Upper lobe of right lung (tissue), 1 donor: ENCODE data around the gene LRP3. TPM values are rescaled to one million over a fixed set of nuclear protein-coding genes. Genes with fewer than 3 reads are reported as not detected.

Source experiments
- ATAC-seq: fragments of 200-7000 bp; cut with Tn5 transposase; one replicate; pipeline ENCODE4 v1.9.1; 2020; ENCODE audit warnings: mild to moderate bottlenecking, moderate library complexity
- DNase-seq: peaks from one replicate; pipeline ENCODE4 v3.0.0-alpha.2; 2020
- H3K27ac ChIP-seq: fragments of 200-600 bp; one replicate; pipeline ENCODE4 v1.8.0; 2022
- H3K27me3 ChIP-seq: fragments of 200-600 bp; one replicate; pipeline ENCODE4 v1.8.0; 2022; ENCODE audit warnings: mild to moderate bottlenecking
- H3K36me3 ChIP-seq: fragments of 200-600 bp; one replicate; pipeline ENCODE4 v1.8.0; 2022
- H3K4me1 ChIP-seq: fragments of 200-600 bp; one replicate; pipeline ENCODE4 v1.8.0; 2022
- H3K4me3 ChIP-seq: fragments of 200-600 bp; one replicate; pipeline ENCODE4 v1.8.0; 2022; ENCODE audit warnings: mild to moderate bottlenecking
- H3K9me3 ChIP-seq: fragments of 200-600 bp; one replicate; pipeline ENCODE4 v1.8.0; 2022
- intact Hi-C: fragments of 100-400 bp; cut with DNase I; formaldehyde crosslinking; loops from one replicate; pipeline ENCODE4 v1.11.0; 2022
- total RNA-seq: library from RNA; stranded (reverse); fragmentation: NEBNext Ultra II Directional; extraction: Animal tissue kit (Norgen Biotek cat#: 25700); gene quantifications from one replicate; pipeline ENCODE4 v1.2.1, GENCODE V29; 2021
- TF ChIP-seq, protein P1 (sequence below): fragments of 200-600 bp; IDR thresholded peaks from one replicate; pipeline ENCODE4 v1.8.0; 2022; ENCODE audit warnings: antibody characterized with exemption
- donor health status: DM: no; HTN: yes; CAD: no; lungs with severe emphysema.

Gene LRP3
- total RNA-seq, 1 donor from 2014 or later = 22.0 TPM

DNA sequence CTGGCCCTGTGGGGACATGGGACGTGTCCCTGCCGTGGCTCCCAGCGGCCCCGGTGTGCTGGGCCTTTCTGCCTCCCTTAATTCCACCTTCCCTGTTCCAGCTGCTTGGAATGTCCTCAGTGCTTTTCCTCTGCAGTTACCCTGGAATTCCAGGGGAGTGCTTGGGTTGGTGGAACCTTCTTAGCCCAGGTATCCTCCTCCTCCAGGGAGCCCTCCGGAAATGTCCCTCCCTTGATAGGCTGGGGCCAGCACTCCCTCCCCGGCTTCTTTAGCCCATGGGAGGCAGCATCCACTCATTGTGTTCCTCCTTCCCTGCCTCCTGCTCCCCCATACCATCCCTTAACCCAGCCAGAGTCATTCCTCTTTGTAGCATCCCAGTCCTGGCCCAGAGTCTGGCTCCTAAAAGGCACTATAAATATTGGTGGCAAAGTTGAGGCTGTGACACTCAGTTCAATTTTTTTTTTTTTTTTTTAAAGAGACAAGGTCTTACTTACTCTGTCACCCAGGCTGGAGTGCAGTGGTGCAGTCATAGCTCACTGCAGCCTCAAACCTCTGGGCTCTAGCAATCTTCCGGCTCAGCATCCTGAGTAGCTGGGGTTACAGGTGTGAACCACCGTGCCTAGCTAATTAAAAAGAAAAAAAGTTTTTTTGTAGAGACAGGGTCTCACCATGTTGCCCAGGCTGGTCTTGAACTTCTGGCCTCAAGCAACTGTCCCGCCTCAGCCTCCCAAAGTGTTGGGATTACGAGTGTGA is 45.3 kb downstream of the LRP3 start:
- DNase-seq (no peak), ATAC-seq (no peak)
- no peaks in the 10 kb centered on the region for H3K36me3 ChIP-seq
- no peak overlapping the region for H3K4me3 ChIP-seq
- H3K9me3 ChIP-seq = no peaks in the 10 kb centered on the region
- H3K27ac ChIP-seq = no peak overlapping the region
- intact Hi-C loops = no loop called here
- H3K4me1 ChIP-seq = peaks cover 6% of the 10 kb centered on the region
- no peaks in the 10 kb centered on the region for H3K27me3 ChIP-seq
- TF ChIP-seq, protein P1, sequence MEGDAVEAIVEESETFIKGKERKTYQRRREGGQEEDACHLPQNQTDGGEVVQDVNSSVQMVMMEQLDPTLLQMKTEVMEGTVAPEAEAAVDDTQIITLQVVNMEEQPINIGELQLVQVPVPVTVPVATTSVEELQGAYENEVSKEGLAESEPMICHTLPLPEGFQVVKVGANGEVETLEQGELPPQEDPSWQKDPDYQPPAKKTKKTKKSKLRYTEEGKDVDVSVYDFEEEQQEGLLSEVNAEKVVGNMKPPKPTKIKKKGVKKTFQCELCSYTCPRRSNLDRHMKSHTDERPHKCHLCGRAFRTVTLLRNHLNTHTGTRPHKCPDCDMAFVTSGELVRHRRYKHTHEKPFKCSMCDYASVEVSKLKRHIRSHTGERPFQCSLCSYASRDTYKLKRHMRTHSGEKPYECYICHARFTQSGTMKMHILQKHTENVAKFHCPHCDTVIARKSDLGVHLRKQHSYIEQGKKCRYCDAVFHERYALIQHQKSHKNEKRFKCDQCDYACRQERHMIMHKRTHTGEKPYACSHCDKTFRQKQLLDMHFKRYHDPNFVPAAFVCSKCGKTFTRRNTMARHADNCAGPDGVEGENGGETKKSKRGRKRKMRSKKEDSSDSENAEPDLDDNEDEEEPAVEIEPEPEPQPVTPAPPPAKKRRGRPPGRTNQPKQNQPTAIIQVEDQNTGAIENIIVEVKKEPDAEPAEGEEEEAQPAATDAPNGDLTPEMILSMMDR = no peak

DNA sequence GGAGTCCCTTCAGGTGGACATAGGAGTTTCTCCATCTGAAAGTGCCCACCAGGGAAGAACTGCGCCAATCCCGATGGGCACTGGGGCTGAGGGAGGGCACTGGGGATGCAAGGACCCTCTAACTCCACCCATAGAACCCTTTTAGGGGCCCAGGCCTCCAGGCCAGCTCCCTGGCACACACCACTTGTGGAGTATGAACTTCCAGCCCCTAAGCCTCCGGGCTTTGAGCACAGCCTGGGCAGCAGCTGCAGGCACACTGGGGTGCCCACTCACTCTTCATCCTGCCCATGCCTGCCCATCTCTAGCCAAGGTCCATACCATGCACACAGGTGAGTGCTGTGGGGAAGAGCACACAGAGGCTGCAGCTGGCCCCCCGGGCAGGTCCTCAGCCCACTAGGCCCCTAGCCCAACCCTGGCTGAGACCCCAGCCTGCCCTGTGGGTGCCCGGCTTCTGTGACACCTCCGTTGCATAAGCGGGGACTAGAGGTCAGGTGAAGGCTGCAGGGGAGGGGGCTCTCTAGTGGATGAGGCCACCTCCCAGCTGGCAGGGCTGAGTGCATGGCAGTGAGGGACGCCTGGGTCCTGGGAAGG is 46.1 kb downstream of the LRP3 start:
- peaks cover under 1% of the 10 kb centered on the region for H3K9me3 ChIP-seq
- TF ChIP-seq, protein P1 = no peak

DNA sequence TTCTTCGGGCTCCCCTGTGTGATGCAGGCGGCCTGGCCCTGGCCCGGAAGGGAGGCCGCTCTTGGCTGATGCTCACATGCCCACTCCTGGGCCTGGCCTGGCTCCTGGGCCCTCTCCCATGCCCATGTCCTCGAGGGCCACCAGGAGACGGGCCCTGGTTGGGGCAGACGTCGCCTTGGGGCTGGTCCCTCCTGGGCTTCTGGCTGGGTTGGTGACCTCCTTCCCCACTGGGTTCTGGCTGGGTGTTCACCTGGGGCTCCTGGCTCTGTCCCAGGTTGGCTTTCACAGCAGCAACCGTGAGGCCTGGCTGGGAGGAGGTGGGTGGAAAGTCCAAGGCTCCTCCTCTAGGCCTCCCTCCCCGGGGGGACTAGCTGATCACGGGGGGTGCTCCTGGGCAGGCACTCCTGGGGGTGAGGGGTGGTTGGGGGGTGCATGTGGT is 47.0 kb downstream of the LRP3 start:
- Histone ChIP-seq H3K4me3 (no peak overlapping the region), H3K27ac (no peak overlapping the region), H3K27me3 (no peaks in the 10 kb centered on the region), H3K4me1 (peaks cover 6% of the 10 kb centered on the region), H3K36me3 (no peaks in the 10 kb centered on the region), H3K9me3 (peaks cover 8% of the 10 kb centered on the region)
- ATAC-seq (no peak), DNase-seq (no peak)
- intact Hi-C loops = loop anchor here (5.0 kb wide), 1 partner anchor 166 kb away; no protein-coding TSS in a partner anchor
- TF ChIP-seq, protein P1 = no peak

More for the DNA sequence above, 46.1 kb downstream of the LRP3 start:
- Histone ChIP-seq H3K4me3 (no peak overlapping the region), H3K27ac (no peak overlapping the region), H3K36me3 (no peaks in the 10 kb centered on the region), H3K27me3 (no peaks in the 10 kb centered on the region), H3K4me1 (peaks cover 6% of the 10 kb centered on the region)
- ATAC-seq = no peak
- no peak for DNase-seq
- intact Hi-C loops = loop anchor here (5.0 kb wide), 1 partner anchor 167 kb away; no protein-coding TSS in a partner anchor

DNA sequence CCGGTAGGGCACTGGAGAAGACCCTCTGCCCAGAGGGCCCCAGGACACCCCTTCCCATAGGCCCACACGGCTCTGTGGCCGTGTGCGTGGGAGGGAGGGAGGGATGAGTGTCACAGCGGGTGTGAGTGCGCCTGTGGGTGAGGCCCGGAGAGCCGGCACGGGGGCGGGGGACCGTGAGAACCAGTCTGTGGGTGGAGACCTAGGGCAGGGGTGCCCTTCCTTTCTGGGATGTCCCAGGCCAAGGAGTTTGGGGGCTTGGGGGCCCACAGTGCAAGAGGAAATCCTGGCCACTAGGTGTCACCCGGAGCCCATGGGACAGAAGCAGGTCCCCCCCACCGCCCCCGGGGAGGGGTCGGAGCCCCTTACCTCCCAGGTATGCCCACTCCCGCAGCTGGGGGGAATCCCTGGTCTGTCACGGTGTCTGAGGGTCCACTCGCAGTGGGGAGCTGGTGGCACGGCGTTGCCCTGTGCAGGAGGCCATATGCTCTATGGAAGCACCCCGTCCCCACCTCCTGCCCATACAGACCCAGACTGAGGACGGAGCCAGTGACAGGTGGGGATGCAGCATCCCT is 47.5 kb downstream of the LRP3 start:
- DNase-seq (peak; percentile 75), ATAC-seq (peak; percentile 76)
- Histone ChIP-seq H3K27ac (no peak overlapping the region), H3K4me3 (no peak overlapping the region), H3K36me3 (no peaks in the 10 kb centered on the region), H3K27me3 (no peaks in the 10 kb centered on the region), H3K9me3 (peaks cover 8% of the 10 kb centered on the region), H3K4me1 (peaks cover 6% of the 10 kb centered on the region)
- intact Hi-C loops = loop anchor here (5.0 kb wide), 1 partner anchor 166 kb away; no protein-coding TSS in a partner anchor
- TF ChIP-seq, protein P1 = peak; percentile 77

DNA sequence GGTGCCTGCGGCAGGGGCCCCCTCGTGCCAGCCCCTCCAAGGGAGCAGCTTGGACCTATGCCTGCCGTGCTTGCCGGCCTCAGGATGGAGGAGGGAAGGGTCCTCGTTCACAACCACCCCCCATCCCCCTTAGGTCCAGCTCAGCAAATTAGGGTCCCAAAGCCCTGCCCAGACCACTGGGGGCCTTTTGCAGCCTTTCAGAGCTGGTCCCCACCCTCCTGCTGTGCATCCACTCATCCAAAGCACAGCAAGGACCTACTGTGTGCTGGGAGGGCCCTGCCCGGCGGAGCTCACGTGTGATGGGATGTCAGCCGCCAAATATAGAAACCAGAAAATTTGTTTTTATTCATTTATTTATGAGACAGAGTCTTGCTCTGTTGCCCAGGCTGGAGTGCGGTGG is 48.0 kb downstream of the LRP3 start:
- intact Hi-C loops = loop anchor here (5.0 kb wide), 1 partner anchor 165 kb away; no protein-coding TSS in a partner anchor
- H3K4me3 ChIP-seq = no peak overlapping the region
- no peaks in the 10 kb centered on the region for H3K36me3 ChIP-seq
- no peaks in the 10 kb centered on the region for H3K27me3 ChIP-seq
- peaks cover 6% of the 10 kb centered on the region for H3K4me1 ChIP-seq
- ATAC-seq = no peak
- no peak for DNase-seq
- no peak overlapping the region for H3K27ac ChIP-seq
- H3K9me3 ChIP-seq = peaks cover 8% of the 10 kb centered on the region
- TF ChIP-seq, protein P1 = no peak
